ENCODE results near the gene SLC38A4. TPM values are rescaled to one million over a fixed set of nuclear protein-coding genes. Genes with fewer than 3 reads are reported as not detected.

Gene SLC38A4
- total and polyA plus RNA-seq, 2 donors (not counting 1 experiment from before 2014, with no cell fraction given): not detected

DNA sequence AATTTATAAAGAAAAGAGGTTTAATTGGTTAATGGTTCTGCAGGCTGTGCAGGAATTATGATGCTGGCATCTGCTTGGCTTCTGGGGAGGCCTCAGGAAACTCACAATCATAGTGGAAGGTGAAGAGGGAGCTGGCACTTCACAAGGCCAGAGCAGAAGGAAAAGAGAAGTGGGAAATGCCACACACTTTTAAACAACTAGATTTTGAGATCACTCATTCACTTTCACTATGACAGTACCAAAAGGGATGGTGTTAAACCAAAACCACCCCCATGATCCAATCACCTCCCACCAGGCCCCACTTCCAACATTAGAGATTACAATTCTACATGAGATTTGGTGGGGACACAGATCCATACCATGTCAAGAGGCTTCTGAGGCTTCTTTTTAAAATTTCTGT, 62.6 kb downstream of the SLC38A4 start:
- Histone ChIP-seq H3K9ac (ENCODE audit: low read length) (no peak overlapping the region), H3K79me2 (ENCODE audit: control insufficient read depth, insufficient read depth, low read length) (no peaks in the 10 kb centered on the region), H3K36me3 (replicated peaks in 1 of 2; ENCODE audit: control extremely low read depth in 1 of 2, control insufficient read depth in 1 of 2, extremely low read depth in 1 of 2, insufficient read depth in 2 of 2, low read length in 1 of 2) (no peaks in the 10 kb centered on the region), H4K20me1 (ENCODE audit: control insufficient read depth, insufficient read depth, low read length, poor library complexity, severe bottlenecking) (no peaks in the 10 kb centered on the region), H3K4me2 (replicated peaks; ENCODE audit: low read depth, low read length, poor library complexity, severe bottlenecking) (no peak overlapping the region), H2AFZ (ENCODE audit: insufficient read depth, low read depth, low read length, poor library complexity, severe bottlenecking) (no peak overlapping the region), H3K4me1 (ENCODE audit: control insufficient read depth in 2 of 2, insufficient read depth in 2 of 2, low read length in 2 of 2) (no peaks in the 10 kb centered on the region), H3K27ac (ENCODE audit: low read length in 2 of 2) (no peak overlapping the region), H3K9me3 (ENCODE audit: control extremely low read depth in 1 of 3, control insufficient read depth in 2 of 3, insufficient read depth in 1 of 3, low read length in 2 of 3) (peaks cover 0 to 13% (median 4%) of the 10 kb centered on the region in 3 donors), H3K4me3 (ENCODE audit: control extremely low read depth in 1 of 5, extremely low read depth in 1 of 5, insufficient read depth in 1 of 5, low read depth in 2 of 5, low read length in 4 of 5) (no peak overlapping the region), H3K27me3 (replicated peaks in 1 of 4; ENCODE audit: control extremely low read depth in 1 of 4, control insufficient read depth in 3 of 4, insufficient read depth in 4 of 4, low read length in 3 of 4) (no peaks in the 10 kb centered on the region)
- Mint-ChIP-seq H3K27me3 (no peaks in the 10 kb centered on the region), H3K9me3 (ENCODE audit: insufficient read depth) (peaks cover 3% of the 10 kb centered on the region), H3K4me3 (no peak overlapping the region), H3K27ac (no peak overlapping the region), H3K4me1 (no peaks in the 10 kb centered on the region)
- no peak for TF ChIP-seq EZH2 (IDR thresholded peaks at IDR 0.05; ENCODE audit: borderline replicate concordance, insufficient read depth, low read depth, low read length, poor library complexity, severe bottlenecking)
- TF ChIP-seq, protein P1, sequence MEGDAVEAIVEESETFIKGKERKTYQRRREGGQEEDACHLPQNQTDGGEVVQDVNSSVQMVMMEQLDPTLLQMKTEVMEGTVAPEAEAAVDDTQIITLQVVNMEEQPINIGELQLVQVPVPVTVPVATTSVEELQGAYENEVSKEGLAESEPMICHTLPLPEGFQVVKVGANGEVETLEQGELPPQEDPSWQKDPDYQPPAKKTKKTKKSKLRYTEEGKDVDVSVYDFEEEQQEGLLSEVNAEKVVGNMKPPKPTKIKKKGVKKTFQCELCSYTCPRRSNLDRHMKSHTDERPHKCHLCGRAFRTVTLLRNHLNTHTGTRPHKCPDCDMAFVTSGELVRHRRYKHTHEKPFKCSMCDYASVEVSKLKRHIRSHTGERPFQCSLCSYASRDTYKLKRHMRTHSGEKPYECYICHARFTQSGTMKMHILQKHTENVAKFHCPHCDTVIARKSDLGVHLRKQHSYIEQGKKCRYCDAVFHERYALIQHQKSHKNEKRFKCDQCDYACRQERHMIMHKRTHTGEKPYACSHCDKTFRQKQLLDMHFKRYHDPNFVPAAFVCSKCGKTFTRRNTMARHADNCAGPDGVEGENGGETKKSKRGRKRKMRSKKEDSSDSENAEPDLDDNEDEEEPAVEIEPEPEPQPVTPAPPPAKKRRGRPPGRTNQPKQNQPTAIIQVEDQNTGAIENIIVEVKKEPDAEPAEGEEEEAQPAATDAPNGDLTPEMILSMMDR (IDR thresholded peaks at IDR 0.05): no peak
- ChIA-PET POLR2A (no interaction called here), CTCF (no interaction called here)
- DNase-seq (no peak), ATAC-seq (ENCODE audit: low read depth) (no peak)
- intact Hi-C loops (cut with micrococcal nuclease): no loop called here

DNA sequence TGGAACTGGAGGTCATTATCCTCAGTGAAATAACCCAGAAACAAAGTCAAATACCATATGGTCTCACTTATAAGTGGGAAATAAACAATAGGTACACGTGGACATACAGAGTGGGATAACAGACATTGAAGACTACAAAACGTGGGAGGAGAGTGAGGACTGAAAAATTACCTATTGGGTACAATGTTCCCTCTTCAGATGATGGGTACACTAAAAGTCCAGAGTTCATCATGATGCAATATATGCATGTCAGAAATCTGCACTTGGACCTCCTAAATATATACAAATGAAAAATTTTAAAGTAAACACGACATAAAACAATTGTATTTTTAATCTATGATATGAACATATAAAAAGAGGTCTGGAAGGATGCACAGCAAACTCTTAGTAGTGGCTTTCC, 71.2 kb downstream of the SLC38A4 start:
- TF ChIP-seq, protein P1 (IDR thresholded peaks at IDR 0.05): no peak
- no peak for TF ChIP-seq EZH2 (IDR thresholded peaks at IDR 0.05; ENCODE audit: borderline replicate concordance, insufficient read depth, low read depth, low read length, poor library complexity, severe bottlenecking)
- Histone ChIP-seq H3K4me3 (ENCODE audit: control extremely low read depth in 1 of 5, extremely low read depth in 1 of 5, insufficient read depth in 1 of 5, low read depth in 2 of 5, low read length in 4 of 5) (no peak overlapping the region), H3K9ac (ENCODE audit: low read length) (no peak overlapping the region), H3K27ac (ENCODE audit: low read length in 2 of 2) (no peak overlapping the region), H3K79me2 (ENCODE audit: control insufficient read depth, insufficient read depth, low read length) (no peaks in the 10 kb centered on the region), H4K20me1 (ENCODE audit: control insufficient read depth, insufficient read depth, low read length, poor library complexity, severe bottlenecking) (no peaks in the 10 kb centered on the region), H3K36me3 (replicated peaks in 1 of 2; ENCODE audit: control extremely low read depth in 1 of 2, control insufficient read depth in 1 of 2, extremely low read depth in 1 of 2, insufficient read depth in 2 of 2, low read length in 1 of 2) (no peaks in the 10 kb centered on the region), H3K4me1 (ENCODE audit: control insufficient read depth in 2 of 2, insufficient read depth in 2 of 2, low read length in 2 of 2) (no peaks in the 10 kb centered on the region), H3K9me3 (ENCODE audit: control extremely low read depth in 1 of 3, control insufficient read depth in 2 of 3, insufficient read depth in 1 of 3, low read length in 2 of 3) (peaks cover 1 to 9% (median 4%) of the 10 kb centered on the region in 3 donors), H3K27me3 (replicated peaks in 1 of 4; ENCODE audit: control extremely low read depth in 1 of 4, control insufficient read depth in 3 of 4, insufficient read depth in 4 of 4, low read length in 3 of 4) (no peaks in the 10 kb centered on the region), H3K4me2 (replicated peaks; ENCODE audit: low read depth, low read length, poor library complexity, severe bottlenecking) (no peak overlapping the region), H2AFZ (ENCODE audit: insufficient read depth, low read depth, low read length, poor library complexity, severe bottlenecking) (no peak overlapping the region)
- H3K4me1 Mint-ChIP-seq: no peaks in the 10 kb centered on the region
- peaks cover 6% of the 10 kb centered on the region for H3K9me3 Mint-ChIP-seq (ENCODE audit: insufficient read depth)
- no peak overlapping the region for H3K4me3 Mint-ChIP-seq
- H3K27me3 Mint-ChIP-seq: no peaks in the 10 kb centered on the region
- CTCF ChIA-PET: no interaction called here
- no peak for ATAC-seq (ENCODE audit: low read depth)
- intact Hi-C loops (cut with micrococcal nuclease): no loop called here
- H3K27ac Mint-ChIP-seq: no peak overlapping the region
- POLR2A ChIA-PET: no interaction called here
- no peak for DNase-seq
- 70% methylated on average over 2 of the region's 3 CpGs for WGBS (ENCODE audit: insufficient coverage)

Measured in B cell (primary cell).